ENCODE results near the gene TAF4.

DNA sequence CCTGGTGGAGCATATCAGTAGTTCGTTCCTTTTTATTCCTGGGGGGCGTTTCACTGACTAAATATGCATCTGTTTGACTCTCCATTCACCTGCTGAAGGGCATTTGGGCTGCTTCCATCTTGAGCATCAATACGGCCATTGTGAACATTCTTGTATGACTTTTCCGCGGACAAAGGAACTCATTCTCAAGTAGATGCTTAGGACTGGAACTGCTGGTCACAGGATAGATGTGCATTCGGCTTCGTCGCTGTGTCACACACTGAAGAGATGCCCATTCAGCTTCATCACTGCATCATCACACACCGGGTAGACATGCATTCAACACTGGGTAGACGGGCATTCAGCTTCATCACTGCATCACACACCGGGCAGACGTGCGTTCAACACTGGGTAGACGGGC lies 95.3 kb downstream of the TAF4 start:
- TF ChIP-seq, protein P1, sequence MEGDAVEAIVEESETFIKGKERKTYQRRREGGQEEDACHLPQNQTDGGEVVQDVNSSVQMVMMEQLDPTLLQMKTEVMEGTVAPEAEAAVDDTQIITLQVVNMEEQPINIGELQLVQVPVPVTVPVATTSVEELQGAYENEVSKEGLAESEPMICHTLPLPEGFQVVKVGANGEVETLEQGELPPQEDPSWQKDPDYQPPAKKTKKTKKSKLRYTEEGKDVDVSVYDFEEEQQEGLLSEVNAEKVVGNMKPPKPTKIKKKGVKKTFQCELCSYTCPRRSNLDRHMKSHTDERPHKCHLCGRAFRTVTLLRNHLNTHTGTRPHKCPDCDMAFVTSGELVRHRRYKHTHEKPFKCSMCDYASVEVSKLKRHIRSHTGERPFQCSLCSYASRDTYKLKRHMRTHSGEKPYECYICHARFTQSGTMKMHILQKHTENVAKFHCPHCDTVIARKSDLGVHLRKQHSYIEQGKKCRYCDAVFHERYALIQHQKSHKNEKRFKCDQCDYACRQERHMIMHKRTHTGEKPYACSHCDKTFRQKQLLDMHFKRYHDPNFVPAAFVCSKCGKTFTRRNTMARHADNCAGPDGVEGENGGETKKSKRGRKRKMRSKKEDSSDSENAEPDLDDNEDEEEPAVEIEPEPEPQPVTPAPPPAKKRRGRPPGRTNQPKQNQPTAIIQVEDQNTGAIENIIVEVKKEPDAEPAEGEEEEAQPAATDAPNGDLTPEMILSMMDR (IDR thresholded peaks at IDR 0.05) = no peak
- no peak for TF ChIP-seq POLR2A (IDR thresholded peaks at IDR 0.05)

Data from body of pancreas (tissue), 4 donors.